BE2C (cell line): ENCODE results near the gene SNAP29.

Source experiments
- DNase-seq: peaks from one replicate; pipeline ENCODE4 v3.0.0-alpha.2; 2020
- H3K27me3 ChIP-seq: fragments of 250-450 bp; sonication (Bioruptor Pico); 2 replicates; pipeline ENCODE4 v1.5.1; 2020; ENCODE audit warnings: mild to moderate bottlenecking
- H3K36me3 ChIP-seq: fragments of 250-450 bp; sonication (Bioruptor Pico); 2 replicates; pipeline ENCODE4 v1.5.1; 2020; ENCODE audit warnings: mild to moderate bottlenecking
- H3K4me1 ChIP-seq: fragments of 250-450 bp; sonication (Bioruptor Pico); 2 replicates; pipeline ENCODE4 v1.5.1; 2020
- H3K4me3 ChIP-seq: 2 replicates; pipeline ENCODE4 v1.5.1; 2011; ENCODE audit warnings: low read depth, low read length
- H3K9me3 ChIP-seq: fragments of 250-450 bp; sonication (Bioruptor Pico); 2 replicates; pipeline ENCODE4 v1.5.1; 2020
- TF ChIP-seq, protein P1 (sequence below): IDR thresholded peaks from 2 replicates; pipeline ENCODE4 v1.5.1; 2012; ENCODE audit warnings: mild to moderate bottlenecking, low read depth, low read length

Gene SNAP29

DNA sequence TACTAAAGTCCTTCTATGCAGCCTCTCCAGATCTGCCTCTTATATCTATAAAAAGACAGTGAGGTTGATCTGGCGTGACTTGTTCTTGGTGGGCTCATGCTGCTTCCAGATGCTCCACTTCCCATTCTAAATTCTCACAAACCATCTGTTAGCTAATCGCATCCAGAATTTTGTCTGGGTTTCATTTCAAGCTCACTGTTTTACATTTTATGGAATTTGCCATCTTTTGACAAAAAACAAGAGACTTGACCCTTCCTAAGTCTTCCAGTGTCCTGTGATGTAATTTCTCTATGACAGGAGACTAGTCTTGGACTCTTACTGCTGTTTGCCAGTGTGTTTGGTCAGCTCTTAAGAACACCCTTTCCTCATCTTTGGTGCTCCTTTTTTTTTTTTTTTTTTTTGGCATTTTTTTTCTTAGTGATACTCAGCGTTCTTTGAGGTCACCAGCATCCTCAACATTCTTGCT lies 81.4 kb downstream of the SNAP29 start:
- DNase-seq = no peak
- Histone ChIP-seq H3K4me3 (no peak overlapping the region), H3K4me1 (no peaks in the 10 kb centered on the region), H3K27me3 (no peaks in the 10 kb centered on the region), H3K36me3 (peaks cover 54% of the 10 kb centered on the region), H3K9me3 (no peaks in the 10 kb centered on the region; the same call in 1 of the 2 replicates)
- TF ChIP-seq, protein P1, sequence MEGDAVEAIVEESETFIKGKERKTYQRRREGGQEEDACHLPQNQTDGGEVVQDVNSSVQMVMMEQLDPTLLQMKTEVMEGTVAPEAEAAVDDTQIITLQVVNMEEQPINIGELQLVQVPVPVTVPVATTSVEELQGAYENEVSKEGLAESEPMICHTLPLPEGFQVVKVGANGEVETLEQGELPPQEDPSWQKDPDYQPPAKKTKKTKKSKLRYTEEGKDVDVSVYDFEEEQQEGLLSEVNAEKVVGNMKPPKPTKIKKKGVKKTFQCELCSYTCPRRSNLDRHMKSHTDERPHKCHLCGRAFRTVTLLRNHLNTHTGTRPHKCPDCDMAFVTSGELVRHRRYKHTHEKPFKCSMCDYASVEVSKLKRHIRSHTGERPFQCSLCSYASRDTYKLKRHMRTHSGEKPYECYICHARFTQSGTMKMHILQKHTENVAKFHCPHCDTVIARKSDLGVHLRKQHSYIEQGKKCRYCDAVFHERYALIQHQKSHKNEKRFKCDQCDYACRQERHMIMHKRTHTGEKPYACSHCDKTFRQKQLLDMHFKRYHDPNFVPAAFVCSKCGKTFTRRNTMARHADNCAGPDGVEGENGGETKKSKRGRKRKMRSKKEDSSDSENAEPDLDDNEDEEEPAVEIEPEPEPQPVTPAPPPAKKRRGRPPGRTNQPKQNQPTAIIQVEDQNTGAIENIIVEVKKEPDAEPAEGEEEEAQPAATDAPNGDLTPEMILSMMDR = no peak
